ENCODE data around the gene ACSL4.
"Not testable (repeated sequence)": the region's sequence is repeated elsewhere in the genome, so short reads cannot be mapped to it uniquely, and the experiment has no call there.

ACSL4 gene

DNA sequence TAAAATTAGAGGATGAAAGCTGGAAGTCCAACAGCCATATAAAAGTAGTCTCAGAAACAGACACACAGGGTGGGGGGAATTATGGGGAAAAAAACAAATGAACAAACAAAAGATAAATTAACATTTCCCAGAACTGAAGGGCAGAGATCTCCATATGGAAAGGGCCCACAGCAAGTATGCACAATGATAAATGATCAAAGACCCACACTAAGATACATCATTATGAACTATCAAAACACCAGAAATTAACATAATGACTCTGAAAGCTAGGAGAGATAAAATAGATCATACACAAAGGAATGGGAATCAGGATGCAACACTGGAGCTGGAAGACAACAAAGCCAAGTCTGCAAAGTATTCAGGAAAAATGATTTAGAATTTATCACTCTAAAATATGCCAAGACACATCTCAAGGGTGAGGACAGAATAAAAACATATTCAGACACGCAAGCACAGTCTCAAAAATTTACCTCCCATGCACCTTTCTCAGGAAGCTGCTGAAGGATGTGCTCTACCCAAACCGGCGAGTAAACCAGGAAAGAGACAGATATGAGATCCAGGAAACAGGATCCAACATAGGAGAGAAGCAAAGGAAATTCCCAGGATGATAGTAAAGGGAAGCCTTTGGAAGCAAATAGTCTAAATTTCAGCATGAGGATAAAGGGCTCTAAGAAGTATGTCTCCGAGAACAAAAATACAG, 77.4 kb downstream of the ACSL4 start:
- no peaks in the 10 kb centered on the region for H3K27me3 ChIP-seq (ENCODE audit: insufficient read depth, poor library complexity, severe bottlenecking)
- H3K27ac ChIP-seq (ENCODE audit: poor library complexity, severe bottlenecking) = no peak overlapping the region
- TF ChIP-seq CTCF (IDR thresholded peaks at IDR 0.05; ENCODE audit: poor library complexity, severe bottlenecking) = no peak
- ATAC-seq (ENCODE audit: low read depth) = no peak
- no peak overlapping the region for H3K4me3 ChIP-seq (ENCODE audit: severe bottlenecking)
- no peaks in the 10 kb centered on the region for H3K9me3 ChIP-seq (ENCODE audit: severe bottlenecking)
- H3K36me3 ChIP-seq (ENCODE audit: low read depth) = peaks cover 44% of the 10 kb centered on the region
- no peak for DNase-seq (ENCODE audit: low spot score)
- no peaks in the 10 kb centered on the region for H3K4me1 ChIP-seq (ENCODE audit: insufficient read depth, poor library complexity, severe bottlenecking)

DNA sequence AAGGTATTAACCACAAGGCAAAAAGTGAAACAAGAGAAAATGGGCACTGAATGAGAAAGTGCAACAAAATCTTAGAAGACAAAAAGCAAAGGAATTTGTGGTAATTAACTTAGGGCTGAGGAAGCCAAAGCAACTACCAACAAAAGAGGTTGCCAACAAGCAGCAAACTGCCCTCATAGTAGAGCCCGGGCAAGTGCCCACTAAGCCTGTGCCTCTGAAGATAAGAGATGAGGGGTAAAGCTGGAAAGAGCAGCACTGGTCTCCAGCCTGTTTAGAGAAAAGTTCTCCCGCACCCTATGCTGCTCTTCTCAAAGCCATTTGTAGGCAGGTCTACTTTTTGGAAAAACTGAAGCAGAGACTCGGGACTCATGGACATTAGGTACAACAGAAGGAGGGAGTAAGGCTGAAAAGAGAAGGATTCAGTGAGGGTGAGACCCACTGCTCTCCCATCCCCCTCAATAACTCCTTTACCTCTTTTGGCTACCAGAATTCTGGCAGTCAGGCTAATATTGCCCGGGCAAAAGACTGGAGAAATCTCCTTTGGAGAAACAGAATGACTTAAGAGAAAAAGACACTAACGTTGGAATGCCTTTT, 78.4 kb downstream of the ACSL4 start:
- Histone ChIP-seq H3K4me3 (ENCODE audit: severe bottlenecking) (no peak overlapping the region), H3K36me3 (ENCODE audit: low read depth) (peaks cover 34% of the 10 kb centered on the region), H3K27ac (ENCODE audit: poor library complexity, severe bottlenecking) (no peak overlapping the region), H3K9me3 (ENCODE audit: severe bottlenecking) (no peaks in the 10 kb centered on the region), H3K27me3 (ENCODE audit: insufficient read depth, poor library complexity, severe bottlenecking) (no peaks in the 10 kb centered on the region), H3K4me1 (ENCODE audit: insufficient read depth, poor library complexity, severe bottlenecking) (no peaks in the 10 kb centered on the region)
- no peak for TF ChIP-seq CTCF (IDR thresholded peaks at IDR 0.05; ENCODE audit: poor library complexity, severe bottlenecking)
- DNase-seq (ENCODE audit: low spot score) (no peak), ATAC-seq (ENCODE audit: low read depth) (no peak)

- H3K4me3 ChIP-seq (ENCODE audit: severe bottlenecking); H3K4me1 ChIP-seq (ENCODE audit: insufficient read depth, poor library complexity, severe bottlenecking); H3K27me3 ChIP-seq (ENCODE audit: insufficient read depth, poor library complexity, severe bottlenecking); ATAC-seq (ENCODE audit: low read depth); H3K9me3 ChIP-seq (ENCODE audit: severe bottlenecking); H3K27ac ChIP-seq (ENCODE audit: poor library complexity, severe bottlenecking); DNase-seq (ENCODE audit: low spot score): not testable (repeated sequence)
- H3K36me3 ChIP-seq (ENCODE audit: low read depth) = peaks cover 16% of the 10 kb centered on the region
Measured at GRCh38 chrX:109644671-109645070, 88.4 kb downstream of the ACSL4 start.

DNA sequence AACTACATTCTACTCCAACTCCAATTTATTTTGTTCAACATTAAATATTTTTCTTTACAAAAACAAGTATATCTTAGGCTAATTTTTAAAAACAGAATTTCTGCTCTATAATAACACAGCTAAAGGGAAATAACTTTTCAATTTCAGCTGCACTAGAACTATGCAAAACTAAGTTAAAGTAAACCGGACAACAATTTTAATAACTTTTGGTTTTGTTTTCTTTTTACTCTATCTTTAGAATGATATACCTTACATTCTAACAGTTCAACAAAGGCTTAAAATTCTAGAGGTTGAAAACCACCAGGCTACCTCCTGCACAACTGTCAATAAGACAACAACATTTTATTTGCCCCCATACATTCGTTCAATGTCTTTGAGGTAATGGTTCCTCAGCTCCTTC, 89.4 kb downstream of the ACSL4 start:
- H3K9me3 ChIP-seq (ENCODE audit: severe bottlenecking) = no peaks in the 10 kb centered on the region
- no peak for ATAC-seq (ENCODE audit: low read depth)
- no peak for TF ChIP-seq CTCF (IDR thresholded peaks at IDR 0.05; ENCODE audit: poor library complexity, severe bottlenecking)
- peaks cover 16% of the 10 kb centered on the region for H3K36me3 ChIP-seq (ENCODE audit: low read depth)
- H3K4me1 ChIP-seq (ENCODE audit: insufficient read depth, poor library complexity, severe bottlenecking) = no peaks in the 10 kb centered on the region
- no peak overlapping the region for H3K27ac ChIP-seq (ENCODE audit: poor library complexity, severe bottlenecking)
- no peaks in the 10 kb centered on the region for H3K27me3 ChIP-seq (ENCODE audit: insufficient read depth, poor library complexity, severe bottlenecking)
- no peak for DNase-seq (ENCODE audit: low spot score)
- no peak overlapping the region for H3K4me3 ChIP-seq (ENCODE audit: severe bottlenecking)

DNA sequence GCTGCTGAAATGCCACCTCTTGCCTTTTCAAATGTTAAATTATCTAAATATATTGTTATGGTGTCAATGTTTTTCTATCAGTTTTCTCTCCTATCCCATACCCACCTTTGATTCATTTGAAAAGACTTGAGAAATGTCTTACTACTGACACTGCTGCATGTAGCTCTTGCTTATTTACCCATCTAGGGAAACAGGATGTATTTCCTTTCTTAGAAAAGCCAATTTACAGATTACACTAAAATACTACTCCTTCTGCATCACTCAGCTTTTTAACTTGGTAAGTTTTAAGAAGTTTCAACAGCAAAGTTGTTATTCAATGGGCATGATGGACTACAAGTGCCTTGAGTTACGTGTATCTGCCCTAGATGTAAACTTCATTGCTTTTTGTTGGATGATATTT, 94.9 kb downstream of the ACSL4 start:
- Histone ChIP-seq H3K4me3 (ENCODE audit: severe bottlenecking) (no peak overlapping the region), H3K27me3 (ENCODE audit: insufficient read depth, poor library complexity, severe bottlenecking) (no peaks in the 10 kb centered on the region), H3K36me3 (ENCODE audit: low read depth) (peaks cover 9% of the 10 kb centered on the region), H3K27ac (ENCODE audit: poor library complexity, severe bottlenecking) (no peak overlapping the region), H3K9me3 (ENCODE audit: severe bottlenecking) (no peaks in the 10 kb centered on the region), H3K4me1 (ENCODE audit: insufficient read depth, poor library complexity, severe bottlenecking) (no peaks in the 10 kb centered on the region)
- DNase-seq (ENCODE audit: low spot score) (no peak), ATAC-seq (ENCODE audit: low read depth) (no peak)
- TF ChIP-seq CTCF (IDR thresholded peaks at IDR 0.05; ENCODE audit: poor library complexity, severe bottlenecking) = no peak

- not testable (repeated sequence) for H3K27me3 ChIP-seq (ENCODE audit: insufficient read depth, poor library complexity, severe bottlenecking); H3K27ac ChIP-seq (ENCODE audit: poor library complexity, severe bottlenecking); DNase-seq (ENCODE audit: low spot score); H3K36me3 ChIP-seq (ENCODE audit: low read depth); ATAC-seq (ENCODE audit: low read depth); H3K9me3 ChIP-seq (ENCODE audit: severe bottlenecking); H3K4me3 ChIP-seq (ENCODE audit: severe bottlenecking); H3K4me1 ChIP-seq (ENCODE audit: insufficient read depth, poor library complexity, severe bottlenecking)
Measured at GRCh38 chrX:109637477-109637876, 95.6 kb downstream of the ACSL4 start.

All from RWPE2 (cell line).